Uterus (tissue), 2 donors: Measurements from ENCODE around the gene DVL1.

Experiments used
- CTCF ChIP-seq, 4 experiments: fragments of 200-600 bp in 2 of 4; fragments of 450-650 bp in 2 of 4; sonication (generic) in 2 of 4; IDR thresholded peaks; one replicate each; pipeline ENCODE4 v1.5.1; 2016 to 2019; ENCODE audit warnings: antibody characterized with exemption in 4 of 4, mild to moderate bottlenecking in 2 of 4, moderate library complexity in 1 of 4
- POLR2A ChIP-seq, 2 donors: fragments of 450-650 bp; IDR thresholded peaks; one replicate each; pipeline ENCODE4 v1.6.1; 2016; ENCODE audit warnings: antibody characterized with exemption in 2 of 2, mild to moderate bottlenecking in 1 of 2, moderate library complexity in 1 of 2

GRCh38 chr1:1370771-1371300 lies 21.6 kb upstream of the DVL1 start:
- TF ChIP-seq CTCF (IDR thresholded peaks at IDR 0.05) (no peak), POLR2A (IDR thresholded peaks at IDR 0.05) (no peak)
